Stomach (tissue), 4 donors: ENCODE data around the gene ANKS1A.

Source experiments
- EP300 ChIP-seq: sonication (generic); formaldehyde crosslinking; IDR thresholded peaks from one replicate; pipeline ENCODE4 v1.6.1; 2017; ENCODE audit warnings: antibody characterized with exemption
- POLR2AphosphoS5 ChIP-seq, 3 donors: sonication (generic); formaldehyde crosslinking; IDR thresholded peaks; one replicate each; pipeline ENCODE4 v1.6.1; 2016; ENCODE audit warnings: antibody characterized with exemption in 3 of 3
- TF ChIP-seq, protein P1 (sequence below), 7 experiments: fragments of 450-650 bp in 4 of 7; fragments of 200-600 bp in 3 of 7; sonication (generic) in 3 of 7; IDR thresholded peaks; one replicate each; pipeline ENCODE4 v1.5.1; 2016 to 2019; ENCODE audit warnings: antibody characterized with exemption in 7 of 7, control low read depth in 2 of 7, mild to moderate bottlenecking in 1 of 7

- TF ChIP-seq, protein P1, sequence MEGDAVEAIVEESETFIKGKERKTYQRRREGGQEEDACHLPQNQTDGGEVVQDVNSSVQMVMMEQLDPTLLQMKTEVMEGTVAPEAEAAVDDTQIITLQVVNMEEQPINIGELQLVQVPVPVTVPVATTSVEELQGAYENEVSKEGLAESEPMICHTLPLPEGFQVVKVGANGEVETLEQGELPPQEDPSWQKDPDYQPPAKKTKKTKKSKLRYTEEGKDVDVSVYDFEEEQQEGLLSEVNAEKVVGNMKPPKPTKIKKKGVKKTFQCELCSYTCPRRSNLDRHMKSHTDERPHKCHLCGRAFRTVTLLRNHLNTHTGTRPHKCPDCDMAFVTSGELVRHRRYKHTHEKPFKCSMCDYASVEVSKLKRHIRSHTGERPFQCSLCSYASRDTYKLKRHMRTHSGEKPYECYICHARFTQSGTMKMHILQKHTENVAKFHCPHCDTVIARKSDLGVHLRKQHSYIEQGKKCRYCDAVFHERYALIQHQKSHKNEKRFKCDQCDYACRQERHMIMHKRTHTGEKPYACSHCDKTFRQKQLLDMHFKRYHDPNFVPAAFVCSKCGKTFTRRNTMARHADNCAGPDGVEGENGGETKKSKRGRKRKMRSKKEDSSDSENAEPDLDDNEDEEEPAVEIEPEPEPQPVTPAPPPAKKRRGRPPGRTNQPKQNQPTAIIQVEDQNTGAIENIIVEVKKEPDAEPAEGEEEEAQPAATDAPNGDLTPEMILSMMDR (IDR thresholded peaks at IDR 0.05), result no peak
- TF ChIP-seq POLR2AphosphoS5 (IDR thresholded peaks at IDR 0.05) (no peak), EP300 (no peak)
These were observed 4.1 kb upstream of the ANKS1A start for GRCh38 chr6:34884996-34885395.
